D721Med (cell line): ENCODE measurements around the gene TBC1D20.

Experiments used
- DNase-seq: peaks from one replicate; pipeline ENCODE4 v3.0.0; 2011; ENCODE audit warnings: low spot score; ENCODE audit not compliant: insufficient read length
- FAIRE-seq: peaks from 2 replicates; lab custom pipeline; 2011; peaks lifted over from hg19 to GRCh38; lab: Jason Lieb, UNC
- TF ChIP-seq, protein P1 (sequence below): IDR thresholded peaks from 2 replicates; pipeline ENCODE4 v1.5.1; 2012; ENCODE audit warnings: mild to moderate bottlenecking, control low read depth; ENCODE audit not compliant: insufficient read depth; ENCODE audit errors: missing control alignments

TBC1D20 gene

DNA sequence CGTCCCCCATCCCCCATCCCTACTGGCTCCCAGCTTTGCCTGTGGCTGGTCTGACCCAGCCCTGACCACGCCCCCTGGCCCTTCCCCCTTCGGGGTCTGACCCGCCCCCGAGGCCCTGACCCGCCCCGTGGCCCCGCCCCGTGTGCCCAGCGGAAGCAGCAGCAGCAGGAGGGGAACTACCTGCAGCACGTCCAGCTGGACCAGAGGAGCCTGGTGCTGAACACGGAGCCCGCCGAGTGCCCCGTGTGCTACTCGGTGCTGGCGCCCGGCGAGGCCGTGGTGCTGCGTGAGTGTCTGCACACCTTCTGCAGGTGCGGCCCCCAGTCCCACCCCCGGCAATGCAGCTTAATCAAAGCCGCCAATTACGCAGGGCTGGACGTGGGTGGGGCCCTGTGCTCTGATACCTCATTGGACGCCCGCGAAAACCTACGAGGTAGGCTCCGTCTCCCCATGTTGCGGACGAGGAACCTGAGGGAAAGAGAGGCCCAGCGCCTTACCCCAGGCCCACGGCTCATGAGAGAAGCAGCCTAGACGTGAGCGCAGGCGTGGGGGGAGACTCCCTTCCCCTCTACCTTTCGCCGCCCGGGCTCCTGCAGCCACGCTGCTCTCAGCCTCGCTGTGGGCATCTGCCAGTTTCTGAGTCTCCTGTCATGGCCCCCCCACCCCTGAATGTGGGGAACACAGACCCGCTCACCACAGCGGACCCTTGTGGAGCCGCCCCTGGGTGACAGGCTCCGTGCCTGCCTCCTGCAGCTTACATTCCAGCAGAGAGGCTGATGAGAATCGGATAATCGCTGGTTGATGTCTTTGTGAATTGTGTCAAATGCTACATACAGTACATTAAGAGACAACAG is 41.4 kb downstream of the TBC1D20 start:
- FAIRE-seq: no peak
- TF ChIP-seq, protein P1, sequence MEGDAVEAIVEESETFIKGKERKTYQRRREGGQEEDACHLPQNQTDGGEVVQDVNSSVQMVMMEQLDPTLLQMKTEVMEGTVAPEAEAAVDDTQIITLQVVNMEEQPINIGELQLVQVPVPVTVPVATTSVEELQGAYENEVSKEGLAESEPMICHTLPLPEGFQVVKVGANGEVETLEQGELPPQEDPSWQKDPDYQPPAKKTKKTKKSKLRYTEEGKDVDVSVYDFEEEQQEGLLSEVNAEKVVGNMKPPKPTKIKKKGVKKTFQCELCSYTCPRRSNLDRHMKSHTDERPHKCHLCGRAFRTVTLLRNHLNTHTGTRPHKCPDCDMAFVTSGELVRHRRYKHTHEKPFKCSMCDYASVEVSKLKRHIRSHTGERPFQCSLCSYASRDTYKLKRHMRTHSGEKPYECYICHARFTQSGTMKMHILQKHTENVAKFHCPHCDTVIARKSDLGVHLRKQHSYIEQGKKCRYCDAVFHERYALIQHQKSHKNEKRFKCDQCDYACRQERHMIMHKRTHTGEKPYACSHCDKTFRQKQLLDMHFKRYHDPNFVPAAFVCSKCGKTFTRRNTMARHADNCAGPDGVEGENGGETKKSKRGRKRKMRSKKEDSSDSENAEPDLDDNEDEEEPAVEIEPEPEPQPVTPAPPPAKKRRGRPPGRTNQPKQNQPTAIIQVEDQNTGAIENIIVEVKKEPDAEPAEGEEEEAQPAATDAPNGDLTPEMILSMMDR: no peak
- no peak for DNase-seq

DNA sequence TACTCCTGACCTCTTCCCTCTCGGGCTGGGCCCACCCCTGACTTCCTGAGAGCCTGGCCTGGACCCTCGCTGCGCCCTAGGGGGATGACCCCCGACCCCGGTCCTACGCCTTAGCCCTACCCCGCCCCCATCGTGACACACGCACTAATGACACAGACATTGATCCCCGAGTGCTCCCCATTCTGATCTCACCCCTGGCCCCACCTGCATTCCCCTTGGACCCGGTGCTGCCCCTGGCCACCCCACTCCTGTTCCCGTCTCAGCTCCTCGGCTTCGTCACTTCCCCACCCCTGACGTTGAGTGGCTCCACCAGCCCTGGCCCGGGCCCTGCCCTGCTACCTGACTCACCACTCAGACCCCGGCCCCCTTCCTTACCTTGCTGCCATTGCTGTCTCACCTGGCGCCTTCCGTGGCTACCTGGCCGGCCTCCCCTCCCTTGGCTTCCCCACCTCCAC is 42.1 kb downstream of the TBC1D20 start:
- TF ChIP-seq, protein P1: no peak
- DNase-seq (no peak), FAIRE-seq (no peak)

DNA sequence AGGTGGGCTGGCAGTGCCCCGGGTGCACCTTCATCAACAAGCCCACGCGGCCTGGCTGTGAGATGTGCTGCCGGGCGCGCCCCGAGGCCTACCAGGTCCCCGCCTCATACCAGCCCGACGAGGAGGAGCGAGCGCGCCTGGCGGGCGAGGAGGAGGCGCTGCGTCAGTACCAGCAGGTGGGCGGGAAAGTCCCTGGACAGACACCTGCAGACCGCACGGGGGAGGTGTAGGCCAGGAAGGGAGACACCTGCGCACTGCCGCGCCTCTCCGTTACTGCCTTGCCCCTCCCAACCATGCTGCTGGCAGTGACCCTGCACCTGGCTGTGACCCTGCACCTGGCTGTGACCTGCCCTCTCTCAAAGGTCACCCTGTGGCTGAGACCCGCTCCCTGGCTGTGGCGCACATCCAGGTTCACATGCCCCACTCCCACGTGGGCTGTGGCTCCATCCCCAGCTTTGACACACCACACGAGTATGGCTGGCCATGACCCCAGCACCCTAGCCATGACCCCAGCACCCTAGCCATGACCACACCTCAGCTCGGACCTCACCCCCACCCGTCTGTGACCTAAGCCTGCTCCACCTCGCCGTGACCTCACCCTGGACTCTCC is 42.7 kb downstream of the TBC1D20 start:
- TF ChIP-seq, protein P1: no peak
- FAIRE-seq (no peak), DNase-seq (no peak)

DNA sequence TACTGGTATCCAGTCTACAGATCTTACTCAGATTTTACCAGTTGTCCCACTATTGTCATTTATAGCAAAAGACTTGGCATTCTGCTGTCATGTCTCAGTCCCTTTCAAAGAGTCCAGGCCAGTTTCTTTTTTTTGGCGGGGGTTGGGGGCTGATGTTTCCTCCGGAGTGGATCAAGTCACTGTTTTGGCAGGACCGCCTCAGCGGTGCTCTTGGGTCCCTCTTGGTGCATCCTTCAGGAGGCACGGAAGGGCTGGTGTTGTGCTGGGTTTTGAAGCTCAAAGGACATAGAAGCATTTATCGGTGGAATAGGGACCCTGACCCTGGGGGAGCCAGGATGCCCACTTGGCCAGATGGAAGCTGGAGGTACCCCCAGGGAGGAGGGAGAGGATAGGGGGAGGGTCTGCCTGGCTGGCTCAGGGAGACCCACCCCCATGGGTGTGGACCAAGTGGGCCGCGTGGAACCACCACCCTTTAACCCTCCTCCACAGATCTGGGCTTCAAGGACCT is 43.4 kb downstream of the TBC1D20 start:
- TF ChIP-seq, protein P1: no peak
- FAIRE-seq: no peak
- no peak for DNase-seq

DNA sequence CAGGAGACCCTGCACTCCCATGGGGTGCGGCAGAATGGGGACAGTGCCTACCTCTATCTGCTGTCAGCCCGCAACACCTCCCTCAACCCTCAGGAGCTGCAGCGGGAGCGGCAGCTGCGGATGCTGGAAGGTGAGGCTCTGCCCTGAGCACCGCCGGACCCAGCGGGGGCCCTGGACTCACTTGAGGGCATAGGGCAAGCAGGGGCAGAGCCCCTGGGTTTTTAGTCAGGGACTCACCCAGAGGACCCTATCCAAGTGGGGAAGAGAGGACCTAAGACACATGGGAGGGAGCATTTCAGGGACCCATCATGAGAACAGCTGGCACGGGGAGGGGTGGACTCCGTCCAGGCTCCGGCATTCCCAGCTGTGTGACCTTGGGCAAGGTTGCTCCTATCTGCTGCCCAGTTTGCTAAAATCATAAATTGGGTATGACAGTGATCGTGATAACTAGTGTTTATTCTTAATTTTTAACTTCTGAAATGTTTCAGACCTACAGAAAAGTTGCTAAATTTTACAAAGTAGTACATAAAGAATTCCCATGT is 44.5 kb downstream of the TBC1D20 start:
- TF ChIP-seq, protein P1: no peak

GRCh38 chr20:416950-417800 is 45.2 kb downstream of the TBC1D20 start:
- DNase-seq (no peak), FAIRE-seq (no peak)
- TF ChIP-seq, protein P1: no peak

More for the DNA sequence above, 44.5 kb downstream of the TBC1D20 start:
- DNase-seq (no peak), FAIRE-seq (no peak)
